ENCODE results near the gene SEC14L5. TPM values are rescaled to one million over a fixed set of nuclear protein-coding genes. Genes with fewer than 3 reads are reported as not detected.
"Not testable (repeated sequence)": the region's sequence is repeated elsewhere in the genome, so short reads cannot be mapped to it uniquely, and the experiment has no call there.

SEC14L5 gene
- total RNA-seq, 1 donor from 2014 or later, result 0.41 TPM

GRCh38 chr16:4928227-4928626 is 29.9 kb upstream of the SEC14L5 start:
- TF ChIP-seq EZH2phosphoT487 (IDR thresholded peaks at IDR 0.05), result no peak
- no peak for TF ChIP-seq EZH2 (IDR thresholded peaks at IDR 0.05)
- TF ChIP-seq CTCF (IDR thresholded peaks at IDR 0.05), result no peak
- Histone ChIP-seq H4K20me1 (ENCODE audit: low read depth) (no peaks in the 10 kb centered on the region), H3K79me2 (ENCODE audit: low read depth) (no peaks in the 10 kb centered on the region), H3K27ac (no peak overlapping the region), H3K4me3 (no peak overlapping the region), H3K9me3 (ENCODE audit: low read depth) (no peaks in the 10 kb centered on the region), H3K4me1 (peaks cover 7% of the 10 kb centered on the region), H3K27me3 (no peaks in the 10 kb centered on the region), H3F3A (ENCODE audit: low read depth) (no peaks in the 10 kb centered on the region), H2AFZ (replicated peaks) (no peak overlapping the region), H3K4me2 (no peak overlapping the region), H3K36me3 (no peaks in the 10 kb centered on the region), H3K9ac (no peak overlapping the region)
- Mint-ChIP-seq H3K9me3 (peaks cover 9% of the 10 kb centered on the region), H3K27me3 (ENCODE audit: insufficient read depth, low read depth) (peaks cover 14% of the 10 kb centered on the region), H3K4me3 (no peak overlapping the region), H3K27ac (no peak overlapping the region), H3K4me1 (peaks cover 27% of the 10 kb centered on the region), H3K36me3 (peaks cover 6% of the 10 kb centered on the region)
- DNase-seq (ENCODE audit: low spot score), result no peak

GRCh38 chr16:4929619-4930018 is 28.5 kb upstream of the SEC14L5 start:
- H3K79me2 ChIP-seq (ENCODE audit: low read depth); H3K4me1 ChIP-seq; H3K4me3 Mint-ChIP-seq; H4K20me1 ChIP-seq (ENCODE audit: low read depth); H3K4me3 ChIP-seq; H3K4me2 ChIP-seq; H3F3A ChIP-seq (ENCODE audit: low read depth); H3K27ac ChIP-seq; H3K27me3 ChIP-seq; H3K9ac ChIP-seq; H3K36me3 ChIP-seq; H2AFZ ChIP-seq (replicated peaks); H3K9me3 ChIP-seq (ENCODE audit: low read depth); DNase-seq (ENCODE audit: low spot score); H3K36me3 Mint-ChIP-seq; H3K9me3 Mint-ChIP-seq; H3K27ac Mint-ChIP-seq: not testable (repeated sequence)
- H3K4me1 Mint-ChIP-seq, result peaks cover 25% of the 10 kb centered on the region
- H3K27me3 Mint-ChIP-seq (ENCODE audit: insufficient read depth, low read depth), result peaks cover 16% of the 10 kb centered on the region

GRCh38 chr16:4931381-4931780 is 26.7 kb upstream of the SEC14L5 start:
- H3K9me3 ChIP-seq (ENCODE audit: low read depth), result no peaks in the 10 kb centered on the region
- Mint-ChIP-seq H3K4me1 (peaks cover 18% of the 10 kb centered on the region), H3K4me3 (no peak overlapping the region), H3K36me3 (peaks cover 3% of the 10 kb centered on the region), H3K27me3 (ENCODE audit: insufficient read depth, low read depth) (peaks cover 13% of the 10 kb centered on the region), H3K27ac (peak overlapping the region; percentile 57), H3K9me3 (peaks cover 6% of the 10 kb centered on the region)
- no peak overlapping the region for H3K27ac ChIP-seq
- H3K79me2 ChIP-seq (ENCODE audit: low read depth), result no peaks in the 10 kb centered on the region
- no peak for DNase-seq (ENCODE audit: low spot score)
- H3K4me1 ChIP-seq, result no peaks in the 10 kb centered on the region
- H2AFZ ChIP-seq (replicated peaks), result no peak overlapping the region
- peaks cover 4% of the 10 kb centered on the region for H4K20me1 ChIP-seq (ENCODE audit: low read depth)
- H3K36me3 ChIP-seq, result no peaks in the 10 kb centered on the region
- H3K4me3 ChIP-seq, result no peak overlapping the region
- H3K27me3 ChIP-seq, result peaks cover 10% of the 10 kb centered on the region
- H3F3A ChIP-seq (ENCODE audit: low read depth), result no peaks in the 10 kb centered on the region
- H3K4me2 ChIP-seq, result no peak overlapping the region
- no peak overlapping the region for H3K9ac ChIP-seq
- TF ChIP-seq EZH2 (IDR thresholded peaks at IDR 0.05) (no peak), CTCF (IDR thresholded peaks at IDR 0.05) (no peak), EZH2phosphoT487 (IDR thresholded peaks at IDR 0.05) (no peak)

- Histone ChIP-seq H3K79me2 (ENCODE audit: low read depth) (no peaks in the 10 kb centered on the region), H3K27ac (no peak overlapping the region), H3K4me1 (no peaks in the 10 kb centered on the region), H3K36me3 (no peaks in the 10 kb centered on the region), H2AFZ (replicated peaks) (no peak overlapping the region), H3K27me3 (peaks cover 30% of the 10 kb centered on the region), H3K4me2 (no peak overlapping the region), H3F3A (ENCODE audit: low read depth) (peaks cover 12% of the 10 kb centered on the region), H3K4me3 (no peak overlapping the region), H4K20me1 (ENCODE audit: low read depth) (peaks cover 4% of the 10 kb centered on the region), H3K9ac (no peak overlapping the region), H3K9me3 (ENCODE audit: low read depth) (no peaks in the 10 kb centered on the region)
- no peak for DNase-seq (ENCODE audit: low spot score)
- Mint-ChIP-seq H3K36me3 (no peaks in the 10 kb centered on the region), H3K27ac (peak overlapping the region; percentile 25), H3K4me3 (no peak overlapping the region), H3K27me3 (ENCODE audit: insufficient read depth, low read depth) (peaks cover 26% of the 10 kb centered on the region), H3K4me1 (peaks cover 22% of the 10 kb centered on the region), H3K9me3 (no peaks in the 10 kb centered on the region)
- no peak for TF ChIP-seq CTCF (IDR thresholded peaks at IDR 0.05)
- no peak for TF ChIP-seq EZH2phosphoT487 (IDR thresholded peaks at IDR 0.05)
- TF ChIP-seq EZH2 (IDR thresholded peaks at IDR 0.05), result no peak
Observed at GRCh38 chr16:4933433-4933832, 24.7 kb upstream of the SEC14L5 start.

Data from neural progenitor cell (in vitro differentiated cells).